HL-60/S4 treated with phorbol 12-myristate 13-acetate at 8.2 ng/mL for 4 days and 3 days (cell line): ENCODE data around the gene CDC42SE2.

Source experiments
- in situ Hi-C: fragments of 300-500 bp; cut with MboI; formaldehyde crosslinking; loops from 2 replicates; pipeline ENCODE4 v1.15.0; 2022; ENCODE audit warnings: low sequenced_read_pairs

The CDC42SE2 gene

GRCh38 chr5:131386124-131386523 lies 122.3 kb downstream of the CDC42SE2 start:
- in situ Hi-C loops = loop anchor here (25.0 kb wide), 1 partner anchor 224 kb away; the partner anchor contains the start of genes HINT1 and LYRM7

GRCh38 chr5:131386779-131387178 lies 122.9 kb downstream of the CDC42SE2 start:
- in situ Hi-C loops = loop anchor here (25.0 kb wide), 1 partner anchor 224 kb away; the partner anchor contains the start of genes HINT1 and LYRM7

DNA sequence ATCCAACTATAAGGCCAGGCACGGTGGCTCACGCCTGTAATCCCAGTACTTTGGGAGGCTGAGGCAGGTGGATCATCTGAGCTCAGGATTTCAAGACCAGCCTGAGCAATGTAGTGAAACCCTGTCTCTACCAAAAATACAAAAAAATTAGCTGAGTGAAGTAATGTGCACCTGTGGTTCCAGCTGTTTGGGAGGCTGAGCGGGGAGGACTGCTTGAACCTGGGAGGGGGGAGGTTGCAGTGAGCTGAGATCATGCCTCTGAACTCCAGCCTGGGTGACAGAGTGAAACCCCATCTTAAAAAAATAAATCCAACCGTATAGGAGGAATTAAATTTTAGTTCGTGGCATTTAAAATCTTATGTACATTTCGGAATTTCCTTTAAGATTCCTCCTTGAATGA lies 123.4 kb downstream of the CDC42SE2 start:
- in situ Hi-C loops = loop anchor here (25.0 kb wide), 1 partner anchor 225 kb away; the partner anchor contains the start of genes HINT1 and LYRM7

DNA sequence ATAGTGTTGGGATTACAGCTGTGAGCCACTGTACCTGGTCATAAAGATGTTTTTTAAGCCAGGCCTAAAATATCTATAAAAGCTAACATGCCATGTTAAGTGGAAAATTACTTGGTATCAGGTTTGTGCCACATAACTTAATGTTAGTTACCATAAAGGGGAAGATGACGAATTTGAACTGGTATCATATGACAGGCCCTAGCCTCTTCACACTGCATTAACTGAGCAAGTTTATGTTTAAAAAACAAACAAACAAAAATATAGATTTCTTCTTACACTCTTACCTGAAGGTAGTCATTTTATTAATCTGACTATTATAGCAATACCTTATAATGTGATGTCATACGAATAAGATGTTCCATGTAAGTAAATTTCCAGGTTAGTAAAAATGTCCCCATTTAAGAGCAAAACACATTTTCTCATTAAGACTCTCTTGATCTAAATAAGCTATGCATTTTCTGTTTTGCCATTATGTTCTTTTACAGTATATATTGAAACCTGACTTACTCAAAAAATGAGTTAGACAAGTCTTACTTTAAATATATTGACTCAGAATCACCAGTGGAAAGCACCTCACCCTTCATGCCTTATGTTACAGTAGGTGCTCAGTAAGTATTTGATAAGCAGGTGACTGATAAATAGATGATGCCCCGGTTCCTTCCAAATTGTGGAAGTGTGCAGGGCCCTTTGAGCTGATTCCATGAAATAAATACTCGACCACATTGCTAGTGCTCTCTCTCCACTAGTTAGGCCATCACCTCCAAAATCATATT lies 125.4 kb downstream of the CDC42SE2 start:
- in situ Hi-C loops = loop anchor here (25.0 kb wide), 1 partner anchor 227 kb away; the partner anchor contains the start of genes HINT1 and LYRM7

DNA sequence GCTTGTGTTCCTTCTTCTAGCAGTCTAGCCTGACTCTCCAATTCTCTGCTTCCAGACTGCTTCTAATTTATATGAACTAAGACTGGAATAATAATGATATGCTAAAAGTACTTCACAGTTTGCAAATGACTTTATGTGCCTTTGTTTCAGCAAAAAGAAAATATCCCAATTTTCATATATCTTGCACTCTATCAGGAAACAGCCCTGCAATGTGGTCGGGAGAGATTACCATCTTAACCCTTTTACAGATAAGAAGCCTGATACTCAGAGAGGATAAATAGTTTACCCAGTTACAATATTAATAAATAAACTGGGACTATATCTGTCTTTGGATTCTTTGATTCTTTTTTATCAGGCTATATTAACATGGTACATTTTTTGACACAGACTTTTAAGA lies 126.0 kb downstream of the CDC42SE2 start:
- in situ Hi-C loops = loop anchor here (25.0 kb wide), 1 partner anchor 228 kb away; the partner anchor contains the start of genes HINT1 and LYRM7

DNA sequence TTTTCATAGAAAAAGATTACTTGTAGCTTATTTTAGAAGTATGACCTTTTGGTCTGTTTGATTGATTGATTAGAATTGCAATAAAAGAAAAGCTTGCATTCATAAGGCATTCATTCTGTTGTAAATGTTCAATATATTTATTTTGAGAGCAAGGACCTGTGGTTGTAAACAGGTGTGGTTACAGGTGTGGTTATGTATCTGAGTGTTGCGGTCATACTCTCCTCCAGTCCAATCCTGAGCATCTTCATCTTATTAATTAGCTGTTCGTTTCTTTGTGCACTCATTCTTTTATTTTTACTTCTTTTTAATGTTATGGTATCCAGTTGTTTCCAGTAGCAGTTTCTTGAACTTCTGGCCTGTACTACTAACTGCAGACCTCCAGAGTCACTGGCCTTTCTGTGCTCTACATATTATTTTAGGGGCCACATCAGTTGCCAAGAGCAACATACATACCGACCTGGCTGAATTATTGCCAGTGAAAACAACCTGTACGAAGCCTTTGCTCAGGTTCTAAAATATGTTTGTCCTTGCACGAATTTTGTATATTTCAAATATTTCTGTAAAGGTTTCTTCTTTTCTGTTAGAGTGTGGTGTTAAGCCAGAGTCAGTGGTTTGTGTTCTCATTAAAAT lies 128.7 kb downstream of the CDC42SE2 start:
- in situ Hi-C loops = loop anchor here (25.0 kb wide), 1 partner anchor 230 kb away; the partner anchor contains the start of genes HINT1 and LYRM7

- in situ Hi-C loops = loop anchor here (25.0 kb wide), 1 partner anchor 231 kb away; the partner anchor contains the start of genes HINT1 and LYRM7
Observed at GRCh38 chr5:131393498-131393968, 129.7 kb downstream of the CDC42SE2 start.

DNA sequence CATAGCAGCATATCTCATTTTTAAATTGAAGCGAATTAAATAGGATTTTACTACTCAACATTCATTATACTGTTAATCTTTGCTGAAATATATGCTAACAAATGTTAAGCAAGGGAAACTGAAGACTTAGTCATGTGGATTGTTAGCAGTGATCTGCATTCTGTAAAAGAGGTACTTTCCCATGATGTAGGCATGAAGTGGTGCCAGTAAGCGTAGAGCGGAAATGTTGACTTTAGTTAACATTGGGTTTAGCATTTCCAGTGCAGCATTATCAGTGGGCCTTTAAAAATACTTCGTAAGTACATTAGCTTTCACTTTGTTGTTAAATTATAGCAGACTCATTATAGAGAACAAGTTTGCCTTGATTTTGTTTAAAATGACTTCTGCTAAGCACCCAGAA lies 130.3 kb downstream of the CDC42SE2 start:
- in situ Hi-C loops = loop anchor here (25.0 kb wide), 1 partner anchor 232 kb away; the partner anchor contains the start of genes HINT1 and LYRM7

GRCh38 chr5:131396015-131396414 lies 132.2 kb downstream of the CDC42SE2 start:
- in situ Hi-C loops = loop anchor here (25.0 kb wide), 1 partner anchor 234 kb away; the partner anchor contains the start of genes HINT1 and LYRM7

DNA sequence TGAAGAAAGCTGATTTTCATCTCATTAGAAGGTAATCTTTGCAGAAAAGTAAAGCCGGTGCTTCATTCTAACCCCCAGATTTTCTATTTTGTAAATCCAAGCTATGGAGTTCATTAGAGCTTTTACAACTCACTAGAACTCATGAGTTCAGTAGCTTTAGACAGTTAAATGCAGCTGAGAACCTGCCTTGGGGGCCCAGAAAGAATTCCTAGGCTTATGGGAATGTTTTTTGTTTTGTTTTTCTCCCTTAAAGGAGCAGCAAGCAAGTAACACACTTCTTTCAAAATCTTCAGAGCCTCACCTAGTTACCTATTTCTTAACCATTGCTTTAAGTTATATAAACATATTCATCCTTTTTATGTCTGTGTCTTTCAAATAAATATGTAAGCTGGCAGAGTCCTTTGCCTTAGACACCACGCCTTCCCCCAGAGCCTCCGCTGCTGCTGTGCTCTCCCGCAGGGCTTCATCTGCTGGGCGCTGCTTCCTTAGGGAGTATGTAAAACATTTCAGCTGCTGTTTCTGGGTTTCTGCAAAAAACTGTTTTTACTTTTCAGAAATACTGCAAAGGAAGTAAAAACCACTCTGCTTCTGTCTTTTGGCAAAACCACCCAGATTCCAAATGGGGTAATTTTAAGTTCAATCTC lies 132.9 kb downstream of the CDC42SE2 start:
- in situ Hi-C loops = loop anchor here (25.0 kb wide), 1 partner anchor 234 kb away; the partner anchor contains the start of genes HINT1 and LYRM7

- in situ Hi-C loops = loop anchor here (25.0 kb wide), 1 partner anchor 237 kb away; the partner anchor contains the start of genes HINT1 and LYRM7
Observed at GRCh38 chr5:131399007-131399406, 135.2 kb downstream of the CDC42SE2 start.

DNA sequence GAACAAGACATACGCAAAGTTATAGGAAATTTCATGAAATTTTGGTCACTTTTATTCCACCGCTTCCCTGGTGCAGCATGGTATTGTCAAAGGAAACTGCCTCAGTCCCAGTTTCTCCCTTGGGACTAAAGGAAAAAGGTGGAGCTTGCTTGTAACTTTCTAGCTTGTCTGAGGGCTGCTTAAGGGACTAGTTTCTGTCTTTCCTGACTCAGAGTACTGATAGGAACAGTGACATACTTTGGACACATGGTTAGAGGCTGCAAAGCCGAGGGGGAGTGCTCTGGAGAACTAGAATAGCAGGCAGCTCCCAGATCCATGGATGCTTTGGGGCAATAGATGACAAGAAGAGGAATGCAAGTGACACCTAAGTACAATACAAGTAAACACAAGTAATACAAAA lies 136.7 kb downstream of the CDC42SE2 start:
- in situ Hi-C loops = no loop called here

GRCh38 chr5:131405674-131406073 lies 141.8 kb downstream of the CDC42SE2 start:
- in situ Hi-C loops = no loop called here

DNA sequence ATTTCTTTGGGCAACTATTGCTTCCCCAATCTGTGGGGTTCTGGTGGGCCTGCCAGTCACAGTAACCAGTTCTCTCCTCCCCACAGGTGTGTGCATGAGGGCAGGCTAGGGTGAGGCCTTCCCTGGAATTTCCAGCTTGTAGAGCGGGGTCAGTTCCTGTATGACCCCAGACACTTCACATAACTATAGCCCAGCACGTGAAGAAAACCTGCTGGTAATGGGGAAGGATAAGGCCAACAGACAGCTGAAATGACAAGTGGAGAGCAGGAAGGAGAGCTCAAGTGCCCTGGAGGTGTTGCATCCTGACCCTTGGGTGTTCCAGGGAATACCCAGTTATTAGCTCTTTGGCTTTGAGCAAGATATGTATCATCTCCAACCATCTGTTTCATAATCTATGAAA lies 142.2 kb downstream of the CDC42SE2 start:
- in situ Hi-C loops = no loop called here

DNA sequence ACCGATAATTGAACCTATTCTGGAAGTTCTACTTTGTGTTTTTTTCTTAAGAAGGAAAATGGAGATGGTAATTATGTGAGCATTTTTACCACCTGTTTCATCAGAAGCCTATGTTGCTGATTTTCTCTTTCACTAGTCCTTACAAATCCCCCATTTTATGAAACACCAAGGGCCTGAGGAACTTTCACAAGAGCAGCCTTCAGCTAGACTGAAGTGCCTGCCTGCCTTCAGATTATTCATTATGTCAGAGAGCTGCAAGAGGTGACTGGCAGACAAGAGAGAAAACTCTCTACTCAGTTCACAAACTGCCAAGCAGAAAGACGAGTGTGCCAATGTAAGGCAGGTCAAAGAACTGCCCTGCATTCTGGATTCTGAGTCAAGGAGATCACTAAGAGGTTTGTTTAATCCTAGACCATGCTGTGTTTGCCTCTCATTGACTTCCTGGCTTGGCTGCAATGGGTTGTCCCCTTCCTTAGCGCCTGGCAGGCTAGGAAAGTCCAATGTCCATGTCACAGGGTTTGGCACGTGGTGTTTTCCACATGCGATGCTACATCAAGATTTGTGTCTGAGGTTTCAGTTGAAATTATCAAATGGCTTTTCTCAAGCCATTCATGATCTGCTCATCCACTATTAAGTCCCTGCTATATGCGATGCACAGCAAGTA lies 143.3 kb downstream of the CDC42SE2 start:
- in situ Hi-C loops = no loop called here

GRCh38 chr5:131413605-131414559 lies 150.0 kb downstream of the CDC42SE2 start:
- in situ Hi-C loops = no loop called here

DNA sequence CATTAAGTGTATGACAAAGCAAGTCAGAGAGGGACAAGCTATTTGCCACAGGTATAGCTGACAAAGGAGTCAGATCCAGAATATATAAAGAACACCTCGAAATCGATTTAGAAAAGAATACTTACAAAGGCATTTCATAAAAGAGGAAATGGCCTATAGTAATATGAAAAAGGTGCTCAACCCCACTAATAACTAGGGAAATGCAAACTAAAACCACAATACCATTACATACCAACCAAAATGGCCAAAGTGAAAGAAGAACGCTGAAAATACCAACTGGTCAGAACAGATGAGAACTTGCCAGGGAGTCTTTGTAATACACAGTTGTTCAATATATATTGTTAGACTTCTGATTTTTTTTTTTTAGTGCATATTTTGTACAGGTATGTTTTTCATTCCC lies 152.9 kb downstream of the CDC42SE2 start:
- in situ Hi-C loops = no loop called here

GRCh38 chr5:131417240-131417869 lies 153.5 kb downstream of the CDC42SE2 start:
- in situ Hi-C loops = no loop called here

GRCh38 chr5:131418846-131419245 lies 155.0 kb downstream of the CDC42SE2 start:
- in situ Hi-C loops = no loop called here
